Spleen (tissue), 11 donors: ENCODE results near the gene UPK1A. TPM values are rescaled to one million over a fixed set of nuclear protein-coding genes. Genes with fewer than 3 reads are reported as not detected.
"Not testable (repeated sequence)": the region's sequence is repeated elsewhere in the genome, so short reads cannot be mapped to it uniquely, and the experiment has no call there.

Source experiments
- DNase-seq: peaks from one replicate; pipeline ENCODE4 v3.0.0-alpha.2; 2020
- H3K27ac ChIP-seq, 8 donors: fragments of 200-600 bp; sonication (generic) in 7 of 8; 1 replicate in 4 of 8; 2 replicates in 4 of 8; pipeline versions ENCODE4 v1.5.0 to v1.8.0; 2016 to 2021; ENCODE audit warnings: inconsistent platforms in 4 of 8, mild to moderate bottlenecking in 4 of 8, moderate library complexity in 1 of 8
- H3K27me3 ChIP-seq, 7 donors: fragments of 200-600 bp; sonication (generic) in 6 of 7; replicated peaks in 1 of 7; 1 replicate in 4 of 7; 2 replicates in 3 of 7; pipeline versions ENCODE4 v1.5.0 to v1.8.0; 2016 to 2021; ENCODE audit warnings: inconsistent platforms in 3 of 7, mild to moderate bottlenecking in 1 of 7
- H3K36me3 ChIP-seq, 6 donors: fragments of 200-600 bp; sonication (generic) in 5 of 6; 1 replicate in 4 of 6; 2 replicates in 2 of 6; pipeline versions ENCODE4 v1.5.0 to v1.8.0; 2016 to 2021; ENCODE audit warnings: inconsistent platforms in 2 of 6
- H3K4me1 ChIP-seq, 6 donors: fragments of 200-600 bp; sonication (generic) in 5 of 6; 1 replicate in 3 of 6; 2 replicates in 3 of 6; pipeline versions ENCODE4 v1.5.0 to v1.8.0; 2016 to 2021; ENCODE audit warnings: inconsistent platforms in 3 of 6
- H3K4me3 ChIP-seq, 8 donors: fragments of 200-600 bp; sonication (generic) in 7 of 8; 1 replicate in 4 of 8; 2 replicates in 4 of 8; pipeline versions ENCODE4 v1.5.0 to v1.8.0; 2016 to 2021; ENCODE audit warnings: inconsistent platforms in 4 of 8, mild to moderate bottlenecking in 4 of 8, moderate library complexity in 2 of 8
- H3K9me3 ChIP-seq, 8 donors: fragments of 200-600 bp; sonication (generic) in 7 of 8; 1 replicate in 4 of 8; 2 replicates in 4 of 8; pipeline versions ENCODE4 v1.5.0 to v1.8.0; 2016 to 2021; ENCODE audit warnings: inconsistent platforms in 4 of 8
- POLR2A ChIP-seq, 3 donors: fragments of 450-650 bp; IDR thresholded peaks; one replicate each; pipeline ENCODE4 v1.5.1; 2017; ENCODE audit warnings: antibody characterized with exemption in 3 of 3, mild to moderate bottlenecking in 1 of 3
- POLR2AphosphoS5 ChIP-seq, 3 donors: sonication (generic); formaldehyde crosslinking; IDR thresholded peaks; one replicate each; pipeline ENCODE4 v1.5.1; 2017; ENCODE audit warnings: antibody characterized with exemption in 3 of 3
- WGBS, 5 donors: extraction: QIAGEN DNeasy Blood & Tissue Kit in 3 of 5; methylation state at CpG; one replicate each; pipeline versions ENCODE4 v1.1.5 to v1.1.7; 2013 to 2018; 5-methylcytosine and 5-hydroxymethylcytosine counted together
- intact Hi-C: fragments of 100-400 bp; cut with DNase I; formaldehyde crosslinking; loops from one replicate; pipeline ENCODE4 v1.15.0; 2023; ENCODE audit warnings: low total_unique reads
- polyA plus RNA-seq, 3 donors: library from polyadenylated mRNA; stranded (reverse); fragments of 200-250 nt; gene quantifications; one replicate each; pipeline ENCODE4 v1.2.1, GENCODE V29; 2013
- total RNA-seq, 7 donors: library from RNA; depleted of rRNA in 3 of 7; stranded (reverse); fragments of >200 nt in 3 of 7; fragmentation: NEBNext Ultra II Directional in 4 of 7; extraction: Animal tissue kit (Norgen Biotek cat#: 25700) in 4 of 7; gene quantifications; one replicate each; pipeline versions ENCODE4 v1.1.0 to v1.2.1, GENCODE V29; 2016 to 2021
- TF ChIP-seq, protein P1 (sequence below), 11 experiments: fragments of 200-600 bp in 7 of 11; fragments of 450-650 bp in 4 of 11; sonication (generic) in 4 of 11; IDR thresholded peaks in 8 of 11; conservative IDR thresholded peaks in 3 of 11; 1 replicate in 7 of 11; 2 replicates in 4 of 11; pipeline versions ENCODE4 v1.4.0 to v1.8.0; 2016 to 2021; ENCODE audit warnings: antibody characterized with exemption in 11 of 11, inconsistent platforms in 4 of 11, mild to moderate bottlenecking in 1 of 11
- donor health status: healthy with polysubstance abuse.
- donor health status: DM: no; HTN: no; CAD: no; lungs with moderate emphysema.
- donor health status: DM: no; HTN: no; CAD: no.
- donor health status: Bipolar disorder and iron deficiency.
- donor health status: healthy.
- donor health status: DM: no; HTN: no; CAD: no.
- donor health status: DM: yes; HTN: yes; CAD: no.

Gene UPK1A
- total and polyA plus RNA-seq, 10 donors = 0.11 TPM; not detected in 9

DNA sequence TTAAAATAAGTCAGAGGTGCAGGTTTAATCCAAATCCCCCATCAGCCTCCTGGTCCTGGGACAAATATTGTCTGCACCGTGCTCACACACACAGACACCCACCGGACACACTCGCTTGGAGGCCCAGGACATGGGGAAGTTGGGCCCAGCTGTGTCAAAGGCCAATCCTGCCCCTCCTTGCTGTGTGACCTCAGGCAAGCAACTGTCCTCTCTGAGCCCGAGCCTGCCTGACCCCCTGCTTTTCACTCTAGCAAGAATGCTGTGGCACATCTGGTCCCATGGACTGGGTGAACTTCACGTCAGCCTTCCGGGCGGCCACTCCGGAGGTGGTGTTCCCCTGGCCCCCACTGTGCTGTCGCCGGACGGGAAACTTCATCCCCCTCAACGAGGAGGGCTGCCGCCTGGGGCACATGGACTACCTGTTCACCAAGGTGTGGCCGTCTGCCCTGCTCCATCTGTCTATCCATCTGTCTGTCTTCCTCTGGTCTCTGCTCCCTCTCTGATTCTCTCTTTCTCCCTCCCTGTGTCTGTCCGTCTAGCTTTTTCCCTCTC is 9.3 kb downstream of the UPK1A start:
- TF ChIP-seq POLR2A (IDR thresholded peaks at IDR 0.05) = no peak
- TF ChIP-seq, protein P1, sequence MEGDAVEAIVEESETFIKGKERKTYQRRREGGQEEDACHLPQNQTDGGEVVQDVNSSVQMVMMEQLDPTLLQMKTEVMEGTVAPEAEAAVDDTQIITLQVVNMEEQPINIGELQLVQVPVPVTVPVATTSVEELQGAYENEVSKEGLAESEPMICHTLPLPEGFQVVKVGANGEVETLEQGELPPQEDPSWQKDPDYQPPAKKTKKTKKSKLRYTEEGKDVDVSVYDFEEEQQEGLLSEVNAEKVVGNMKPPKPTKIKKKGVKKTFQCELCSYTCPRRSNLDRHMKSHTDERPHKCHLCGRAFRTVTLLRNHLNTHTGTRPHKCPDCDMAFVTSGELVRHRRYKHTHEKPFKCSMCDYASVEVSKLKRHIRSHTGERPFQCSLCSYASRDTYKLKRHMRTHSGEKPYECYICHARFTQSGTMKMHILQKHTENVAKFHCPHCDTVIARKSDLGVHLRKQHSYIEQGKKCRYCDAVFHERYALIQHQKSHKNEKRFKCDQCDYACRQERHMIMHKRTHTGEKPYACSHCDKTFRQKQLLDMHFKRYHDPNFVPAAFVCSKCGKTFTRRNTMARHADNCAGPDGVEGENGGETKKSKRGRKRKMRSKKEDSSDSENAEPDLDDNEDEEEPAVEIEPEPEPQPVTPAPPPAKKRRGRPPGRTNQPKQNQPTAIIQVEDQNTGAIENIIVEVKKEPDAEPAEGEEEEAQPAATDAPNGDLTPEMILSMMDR (IDR thresholded peaks at IDR 0.05 in 8 of 11, conservative IDR thresholded peaks at IDR 0.05 in 3 of 11) = no peak
- no peak for TF ChIP-seq POLR2AphosphoS5 (IDR thresholded peaks at IDR 0.05)
- WGBS, 5 donors = 79 to 86% (median 81%) methylated on average over 10 to 15 of the region's 15 CpGs
- no peak overlapping the region for H3K4me3 ChIP-seq
- H3K27me3 ChIP-seq = peaks cover 0 to 61% (median 21%) of the 10 kb centered on the region in 7 donors
- no peaks in the 10 kb centered on the region for H3K9me3 ChIP-seq
- H3K36me3 ChIP-seq = no peaks in the 10 kb centered on the region
- peaks cover 0 to 13% (median 9%) of the 10 kb centered on the region in 6 donors for H3K4me1 ChIP-seq
- intact Hi-C loops = no loop called here
- no peak for DNase-seq
- H3K27ac ChIP-seq = no peak overlapping the region

DNA sequence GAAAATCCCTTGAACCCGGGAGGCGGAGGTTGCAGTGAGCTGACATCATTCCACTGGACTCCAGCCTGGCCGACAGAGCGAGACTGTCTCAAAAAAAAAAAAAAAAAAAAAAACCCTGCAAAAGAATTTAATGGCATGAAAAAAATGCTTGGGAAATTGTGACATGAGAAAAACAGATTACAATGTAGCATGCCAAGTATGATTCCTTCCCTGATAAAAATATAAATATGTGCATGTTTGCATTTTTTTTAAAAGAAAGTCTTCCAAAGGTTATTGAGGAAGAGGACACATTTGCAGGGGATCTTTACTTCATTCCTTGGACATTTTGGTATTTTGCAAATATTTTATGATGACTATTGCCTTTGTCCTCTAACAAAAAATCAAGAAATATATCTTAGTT is 23.5 kb downstream of the UPK1A start:
- TF ChIP-seq, protein P1 (IDR thresholded peaks at IDR 0.05 in 8 of 11, conservative IDR thresholded peaks at IDR 0.05 in 3 of 11) = no peak
- no peak for TF ChIP-seq POLR2AphosphoS5 (IDR thresholded peaks at IDR 0.05)
- no peak for TF ChIP-seq POLR2A (IDR thresholded peaks at IDR 0.05)
- no peaks in the 10 kb centered on the region for H3K9me3 ChIP-seq
- intact Hi-C loops = no loop called here
- peaks cover 0 to 14% (median 0%) of the 10 kb centered on the region in 7 donors for H3K27me3 ChIP-seq
- no peaks in the 10 kb centered on the region for H3K36me3 ChIP-seq
- peaks cover 0 to 4% (median 0%) of the 10 kb centered on the region in 6 donors for H3K4me1 ChIP-seq
- 69 to 92% (median 83%) methylated on average over 4 of the region's 4 CpGs for WGBS, 5 donors
- no peak overlapping the region for H3K27ac ChIP-seq
- no peak overlapping the region for H3K4me3 ChIP-seq
- DNase-seq = no peak

DNA sequence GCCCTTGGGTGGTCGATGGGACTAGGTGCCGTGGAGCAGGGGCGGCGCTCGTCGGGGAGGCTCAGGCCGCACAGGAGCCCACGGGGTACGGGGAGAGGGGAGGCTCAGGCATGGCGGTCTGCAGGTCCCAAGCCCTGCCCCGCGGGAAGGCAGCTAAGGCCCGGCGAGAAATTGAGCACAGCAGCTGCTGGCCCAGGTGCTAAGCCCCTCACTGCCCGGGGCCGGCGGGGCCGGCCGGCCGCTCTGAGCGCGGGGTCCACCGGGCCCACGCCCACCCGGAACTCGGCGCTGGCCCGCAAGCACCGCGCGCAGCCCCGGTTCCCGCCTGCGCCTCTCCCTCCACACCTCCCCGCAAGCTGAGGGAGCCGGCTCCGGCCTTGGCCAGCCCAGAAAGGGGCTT is 24.8 kb downstream of the UPK1A start:
- intact Hi-C loops, H3K27ac ChIP-seq: not testable (repeated sequence)

DNA sequence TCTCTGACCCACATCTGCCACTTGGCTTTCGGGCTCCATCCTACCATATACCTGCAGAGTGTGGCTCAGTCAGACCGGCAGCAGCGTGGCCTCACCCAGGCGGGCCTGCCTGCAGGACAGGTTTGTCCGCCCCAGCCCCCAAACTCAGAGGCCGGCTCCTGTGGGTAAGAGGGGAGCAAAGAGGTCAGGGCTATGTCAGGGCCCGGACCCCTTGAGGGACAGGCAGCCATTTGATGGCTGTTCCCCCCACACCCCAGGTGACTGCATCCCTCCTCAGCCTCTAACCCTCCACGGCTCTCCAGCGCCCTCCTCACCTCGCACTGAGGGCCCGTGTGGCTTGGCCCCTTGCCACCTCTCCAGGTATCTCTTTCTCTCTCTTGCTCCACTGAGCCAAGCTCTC is 25.7 kb downstream of the UPK1A start:
- H3K4me1 ChIP-seq = peaks cover 0 to 4% (median 0%) of the 10 kb centered on the region in 6 donors
- no peak for DNase-seq
- no peak for TF ChIP-seq POLR2AphosphoS5 (IDR thresholded peaks at IDR 0.05)
- peaks cover 0 to 14% (median 0%) of the 10 kb centered on the region in 7 donors for H3K27me3 ChIP-seq
- 77 to 88% (median 88%) methylated on average over 8 to 11 of the region's 11 CpGs for WGBS, 5 donors
- H3K36me3 ChIP-seq = no peaks in the 10 kb centered on the region
- no peak overlapping the region for H3K27ac ChIP-seq
- no peak overlapping the region for H3K4me3 ChIP-seq
- no peaks in the 10 kb centered on the region for H3K9me3 ChIP-seq
- intact Hi-C loops = no loop called here

More for the DNA sequence above, 24.8 kb downstream of the UPK1A start:
- not testable (repeated sequence) for H3K9me3 ChIP-seq, H3K4me3 ChIP-seq, H3K36me3 ChIP-seq, DNase-seq, H3K4me1 ChIP-seq
- 91 to 96% (median 95%) methylated on average over 14 to 37 of the region's 37 CpGs for WGBS, 5 donors
- H3K27me3 ChIP-seq = peaks cover 0 to 14% (median 0%) of the 10 kb centered on the region in 7 donors

DNA sequence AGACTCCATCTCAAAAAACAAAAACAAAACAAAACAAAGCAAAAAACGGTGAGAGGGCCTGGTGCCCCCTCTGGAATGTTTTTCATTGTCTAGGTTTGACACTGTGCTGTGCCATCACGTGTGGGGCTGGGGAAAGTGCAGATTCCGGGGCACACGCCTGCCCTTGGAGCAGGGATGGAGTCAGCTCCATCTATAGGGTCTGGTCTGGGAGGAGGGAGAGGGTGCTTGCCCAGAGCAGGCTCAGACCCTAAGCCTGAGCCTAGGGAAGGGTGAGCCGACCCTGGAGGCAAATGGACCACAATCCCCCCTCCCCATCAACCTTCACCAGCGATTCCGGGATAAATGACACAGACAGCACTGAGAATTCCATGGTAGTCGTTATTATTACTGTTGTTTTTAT is 27.1 kb downstream of the UPK1A start:
- Histone ChIP-seq H3K4me1 (peaks cover 0 to 4% (median 0%) of the 10 kb centered on the region in 6 donors), H3K27me3 (peaks cover 0 to 9% (median 0%) of the 10 kb centered on the region in 7 donors), H3K36me3 (no peaks in the 10 kb centered on the region), H3K9me3 (no peaks in the 10 kb centered on the region), H3K4me3 (no peak overlapping the region), H3K27ac (no peak overlapping the region)
- WGBS, 5 donors = 13 to 19% (median 16%) methylated on average over 8 of the region's 8 CpGs
- intact Hi-C loops = no loop called here
- no peak for DNase-seq
- no peak for TF ChIP-seq POLR2A (IDR thresholded peaks at IDR 0.05)
